Measurements from ENCODE around the gene RCE1.

The RCE1 gene

DNA sequence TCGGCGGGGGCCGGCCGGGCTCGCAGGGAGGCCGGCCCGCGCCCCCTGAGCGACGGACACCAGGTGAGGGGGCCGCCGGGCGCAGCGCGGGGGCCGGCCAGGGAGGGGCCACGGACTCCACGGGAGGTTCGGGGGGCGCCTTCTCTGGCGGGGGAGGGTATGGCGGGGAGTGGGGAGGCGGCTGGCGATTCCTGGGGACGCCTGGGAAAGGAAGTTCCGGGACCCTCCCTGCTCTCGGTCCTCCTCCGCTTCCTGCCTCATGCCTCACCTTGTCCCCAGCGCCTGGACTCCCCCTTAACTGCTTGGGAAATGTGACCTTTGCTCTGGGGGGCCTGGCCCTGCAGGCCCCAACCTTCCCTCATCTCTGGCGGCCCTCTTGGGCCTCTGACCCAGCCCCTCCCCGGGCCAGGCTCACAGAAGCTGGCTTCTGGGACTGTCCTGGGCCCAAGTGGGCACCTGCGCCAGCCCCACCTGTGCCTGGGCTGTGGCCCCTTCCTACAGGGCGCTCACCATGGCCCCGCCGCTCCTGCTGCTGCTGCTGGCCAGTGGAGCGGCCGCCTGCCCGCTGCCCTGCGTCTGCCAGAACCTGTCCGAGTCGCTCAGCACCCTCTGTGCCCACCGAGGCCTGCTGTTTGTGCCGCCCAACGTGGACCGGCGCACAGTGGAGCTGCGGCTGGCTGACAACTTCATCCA, 14.1 kb downstream of the RCE1 start:
- no peak for DNase-seq

- DNase-seq: no peak
Observed at GRCh38 chr11:66857927-66858185, 14.6 kb downstream of the RCE1 start.

DNA sequence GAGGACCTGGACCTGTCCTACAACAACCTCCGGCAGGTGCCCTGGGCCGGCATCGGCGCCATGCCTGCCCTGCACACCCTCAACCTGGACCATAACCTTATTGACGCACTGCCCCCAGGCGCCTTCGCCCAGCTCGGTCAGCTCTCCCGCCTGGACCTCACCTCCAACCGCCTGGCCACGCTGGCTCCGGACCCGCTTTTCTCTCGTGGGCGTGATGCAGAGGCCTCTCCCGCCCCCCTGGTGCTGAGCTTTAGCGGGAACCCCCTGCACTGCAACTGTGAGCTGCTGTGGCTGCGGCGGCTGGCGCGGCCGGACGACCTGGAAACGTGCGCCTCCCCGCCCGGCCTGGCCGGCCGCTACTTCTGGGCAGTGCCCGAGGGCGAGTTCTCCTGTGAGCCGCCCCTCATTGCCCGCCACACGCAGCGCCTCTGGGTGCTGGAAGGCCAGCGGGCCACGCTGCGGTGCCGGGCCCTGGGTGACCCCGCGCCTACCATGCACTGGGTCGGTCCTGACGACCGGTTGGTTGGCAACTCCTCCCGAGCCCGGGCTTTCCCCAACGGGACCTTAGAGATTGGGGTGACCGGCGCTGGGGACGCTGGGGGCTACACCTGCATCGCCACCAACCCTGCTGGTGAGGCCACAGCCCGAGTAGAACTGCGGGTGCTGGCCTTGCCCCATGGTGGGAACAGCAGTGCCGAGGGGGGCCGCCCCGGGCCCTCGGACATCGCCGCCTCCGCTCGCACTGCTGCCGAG, 15.1 kb downstream of the RCE1 start:
- DNase-seq: no peak

DNA sequence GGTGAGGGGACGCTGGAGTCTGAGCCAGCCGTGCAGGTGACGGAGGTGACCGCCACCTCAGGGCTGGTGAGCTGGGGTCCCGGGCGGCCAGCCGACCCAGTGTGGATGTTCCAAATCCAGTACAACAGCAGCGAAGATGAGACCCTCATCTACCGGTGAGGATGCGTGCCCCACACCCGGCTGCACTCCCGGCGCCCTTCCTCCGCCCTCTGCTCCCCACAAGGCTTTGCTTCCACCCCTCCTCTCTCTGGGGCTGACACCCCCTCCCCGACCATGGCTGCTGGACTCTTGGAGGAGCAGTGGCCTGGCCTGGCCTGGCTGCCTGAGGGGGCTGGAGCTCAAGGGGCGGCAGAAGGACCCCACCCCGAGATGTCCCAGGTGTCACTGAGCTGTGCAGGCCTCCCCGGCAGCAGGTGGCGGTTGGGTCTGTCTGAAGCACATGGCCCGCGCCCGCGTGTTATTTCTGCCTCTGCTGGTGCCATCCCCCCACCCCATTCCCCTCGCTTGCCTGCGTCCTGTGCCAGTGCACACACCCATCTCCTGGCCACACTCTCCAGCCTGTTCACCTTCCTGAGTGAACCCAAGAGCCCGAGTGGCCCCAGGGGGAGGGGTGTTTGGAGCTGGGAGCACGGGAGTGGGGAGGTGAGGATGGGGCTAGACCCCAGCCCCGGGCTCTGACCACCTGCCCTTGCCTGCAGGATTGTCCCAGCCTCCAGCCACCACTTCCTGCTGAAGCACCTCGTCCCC, 15.9 kb downstream of the RCE1 start:
- DNase-seq: no peak

GRCh38 chr11:66859686-66860448, 16.6 kb downstream of the RCE1 start:
- no peak for DNase-seq

GRCh38 chr11:66860449-66860831, 17.2 kb downstream of the RCE1 start:
- no peak for DNase-seq

- DNase-seq: no peak
Observed at GRCh38 chr11:66861038-66861773, 18.0 kb downstream of the RCE1 start.

DNA sequence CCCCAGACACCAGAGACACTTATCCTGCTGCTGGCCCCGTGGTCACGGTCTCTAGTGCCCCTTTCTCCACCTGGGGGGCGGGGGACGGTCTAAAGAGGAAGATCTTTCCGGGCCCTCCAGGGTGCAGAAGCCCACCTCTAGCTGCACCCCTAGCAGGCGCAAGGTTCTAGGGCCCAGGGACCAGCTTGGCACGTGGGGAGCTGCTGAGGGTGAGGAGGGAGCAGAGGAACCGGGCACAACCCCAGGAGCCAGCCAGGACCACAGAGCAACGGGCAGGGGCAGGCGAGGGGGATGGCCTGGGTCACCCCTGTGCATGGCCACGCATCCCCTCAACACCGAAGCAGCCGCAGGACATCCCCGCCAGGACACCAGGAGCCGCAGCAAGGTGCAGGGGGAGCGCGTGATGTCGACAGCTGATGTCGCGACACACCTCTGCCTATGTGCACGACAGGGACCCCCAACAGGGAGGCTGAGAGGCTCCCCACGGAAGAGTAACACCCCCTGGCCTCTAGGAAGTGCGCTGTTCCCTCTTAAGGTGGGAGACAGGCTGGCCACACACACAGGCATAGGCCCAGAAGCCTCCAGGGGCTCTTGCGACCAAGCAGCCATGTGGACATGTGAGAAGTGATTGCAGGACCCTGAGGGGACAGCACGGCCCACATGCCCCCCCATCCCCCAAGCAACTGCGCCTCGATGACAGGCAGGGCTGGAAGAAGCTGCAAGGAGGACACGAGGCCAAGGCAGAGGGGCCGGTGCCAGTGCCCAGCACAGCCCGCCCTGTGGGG, 18.7 kb downstream of the RCE1 start:
- no peak for DNase-seq

DNA sequence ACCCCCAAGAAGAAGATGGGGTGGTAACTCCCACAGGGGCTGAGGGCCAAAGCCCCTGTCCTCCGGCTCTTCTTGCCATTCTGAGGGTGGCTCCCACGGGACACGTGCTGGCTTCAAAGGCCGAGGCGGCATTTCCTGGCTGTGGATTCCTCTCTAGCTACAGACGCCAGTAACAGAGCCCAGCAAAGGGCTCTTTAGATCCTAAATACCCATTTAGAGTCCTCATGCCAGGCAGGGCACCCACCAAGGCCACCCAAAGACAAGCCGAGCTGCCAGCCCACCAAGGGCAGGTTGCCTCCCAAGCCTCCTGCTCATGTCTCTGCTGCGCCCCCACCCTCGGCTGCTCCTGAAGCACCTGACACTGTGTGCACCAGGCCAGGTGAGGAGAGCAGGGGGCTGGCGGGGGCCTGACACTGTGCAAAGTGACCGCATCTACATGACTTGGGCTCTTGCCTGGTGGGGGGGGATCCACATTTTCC, 19.4 kb downstream of the RCE1 start:
- no peak for DNase-seq

DNA sequence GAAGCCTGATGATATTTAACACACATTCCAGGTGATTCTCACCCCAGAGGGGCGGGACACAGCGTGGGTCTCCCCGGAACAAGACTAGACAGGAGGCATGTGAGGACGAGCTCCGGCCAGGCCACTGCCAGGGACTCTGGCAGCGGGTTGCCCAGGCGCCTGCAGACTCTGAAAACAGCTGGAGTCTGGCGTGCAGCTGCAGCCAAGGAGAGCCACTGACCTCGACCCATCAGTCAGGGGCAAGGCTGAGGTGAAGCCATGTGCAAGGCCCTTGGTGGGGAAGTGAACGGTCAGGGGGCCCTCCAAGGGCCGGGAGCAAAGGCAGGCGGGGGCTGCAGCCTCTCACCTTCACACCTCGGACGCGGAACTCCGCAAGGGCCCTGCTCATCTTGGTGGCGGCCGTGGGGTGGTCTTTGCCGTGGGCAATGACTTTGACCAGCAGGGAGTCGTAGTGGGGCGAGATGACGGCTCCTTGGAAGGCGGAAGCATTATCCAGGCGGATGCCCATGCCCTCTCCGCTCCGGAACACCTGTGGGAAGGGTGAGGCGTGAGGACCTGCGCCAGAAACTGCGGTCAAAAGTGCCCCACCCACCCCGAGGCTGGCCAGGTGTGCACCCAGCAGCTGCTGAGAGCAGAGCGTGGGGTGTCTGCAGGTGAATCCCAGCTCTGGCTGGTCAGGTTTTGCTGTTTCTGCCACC, 20.3 kb downstream of the RCE1 start:
- no peak for DNase-seq

DNA sequence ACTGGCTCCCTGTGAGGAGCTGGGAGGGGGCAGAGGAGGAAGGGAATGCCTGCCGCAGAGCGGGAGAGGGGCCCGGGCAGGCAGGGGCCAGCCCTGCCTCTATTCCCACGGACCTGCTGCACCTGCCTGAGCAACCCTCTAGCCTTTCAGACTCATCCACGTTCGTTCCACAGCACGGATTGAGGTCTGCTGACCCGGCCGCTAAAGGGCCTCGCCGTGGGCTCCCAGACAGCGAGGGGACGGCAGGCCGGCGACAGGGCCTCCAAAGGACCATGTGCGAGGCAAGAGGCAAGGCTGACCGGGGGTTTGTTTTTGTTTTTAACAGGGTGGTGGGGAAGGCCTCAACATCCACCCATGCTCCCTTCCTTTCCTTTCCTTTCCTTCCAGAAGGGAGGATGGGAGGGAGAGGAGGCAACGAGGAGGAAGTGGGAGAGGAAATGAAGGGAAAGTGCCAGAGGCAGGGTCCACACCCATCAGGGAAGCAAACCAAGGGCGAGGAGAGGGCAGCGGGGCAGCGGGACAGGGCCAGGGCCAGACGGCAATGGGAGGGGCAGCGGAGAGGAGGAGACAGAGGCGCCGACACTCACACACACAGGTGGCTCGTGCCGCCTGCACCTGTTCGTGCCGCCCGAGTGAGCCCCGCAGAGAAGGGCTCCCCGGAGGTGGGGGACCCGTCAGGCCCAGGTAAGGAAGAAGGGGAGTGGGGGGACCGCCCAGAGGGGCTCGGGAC, 21.1 kb downstream of the RCE1 start:
- DNase-seq: no peak

DNA sequence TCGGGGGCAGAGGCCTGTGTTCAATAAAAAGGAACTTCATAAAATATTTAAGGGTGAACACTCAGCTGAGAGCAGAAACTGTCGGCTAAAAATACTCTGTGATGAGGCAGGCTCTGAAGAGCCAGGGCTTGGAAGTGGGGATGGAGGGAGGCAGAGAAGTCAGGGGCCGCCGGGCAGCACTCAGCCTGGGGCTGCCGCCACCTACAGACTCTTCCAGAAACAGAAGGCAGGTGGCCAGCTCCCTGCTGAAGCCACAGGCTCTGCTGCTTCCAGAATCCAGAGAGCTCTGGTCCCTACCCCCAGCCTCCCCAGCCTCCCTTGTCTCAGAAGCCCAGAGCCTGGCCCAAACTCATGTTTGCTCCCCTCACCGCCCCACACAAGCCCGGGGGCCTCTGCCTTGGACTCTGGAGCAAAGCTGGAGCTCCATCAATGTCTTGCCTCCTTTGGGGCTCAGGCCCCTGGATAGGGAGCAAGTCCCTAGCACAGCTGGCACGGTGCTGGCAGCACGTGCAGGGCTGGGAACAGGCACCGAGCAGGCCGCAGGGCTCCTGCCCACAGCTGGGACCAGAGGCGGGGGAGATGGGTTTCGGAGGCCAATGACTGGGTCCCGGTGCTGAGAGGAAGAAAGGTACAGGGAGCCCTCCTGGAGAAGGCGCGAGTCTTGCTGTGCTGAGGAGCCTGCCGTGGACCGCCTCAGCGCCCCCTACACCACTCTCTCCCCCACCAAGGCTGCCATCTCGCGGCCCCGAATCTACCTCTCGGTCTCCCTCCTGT, 21.9 kb downstream of the RCE1 start:
- no peak for DNase-seq

DNA sequence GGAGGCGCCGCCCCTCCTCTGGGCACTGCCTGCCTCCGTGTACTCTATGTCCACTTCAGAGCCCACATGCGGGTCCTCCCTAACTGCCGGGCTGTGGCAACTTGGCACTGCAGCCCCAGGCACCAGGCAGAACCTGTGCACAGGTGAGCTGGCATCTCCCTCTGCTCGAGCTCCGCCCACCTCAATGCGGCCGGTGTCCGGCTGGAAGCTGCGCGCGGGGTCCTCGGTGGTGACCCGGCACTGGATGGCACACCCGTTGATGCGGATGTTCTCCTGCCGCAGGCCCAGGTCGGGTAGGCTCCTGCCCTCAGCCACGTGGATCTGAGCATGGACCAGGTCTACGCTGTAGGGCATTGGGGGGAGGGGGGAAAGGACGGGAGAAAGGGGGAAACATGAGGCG, 22.8 kb downstream of the RCE1 start:
- no peak for DNase-seq

DNA sequence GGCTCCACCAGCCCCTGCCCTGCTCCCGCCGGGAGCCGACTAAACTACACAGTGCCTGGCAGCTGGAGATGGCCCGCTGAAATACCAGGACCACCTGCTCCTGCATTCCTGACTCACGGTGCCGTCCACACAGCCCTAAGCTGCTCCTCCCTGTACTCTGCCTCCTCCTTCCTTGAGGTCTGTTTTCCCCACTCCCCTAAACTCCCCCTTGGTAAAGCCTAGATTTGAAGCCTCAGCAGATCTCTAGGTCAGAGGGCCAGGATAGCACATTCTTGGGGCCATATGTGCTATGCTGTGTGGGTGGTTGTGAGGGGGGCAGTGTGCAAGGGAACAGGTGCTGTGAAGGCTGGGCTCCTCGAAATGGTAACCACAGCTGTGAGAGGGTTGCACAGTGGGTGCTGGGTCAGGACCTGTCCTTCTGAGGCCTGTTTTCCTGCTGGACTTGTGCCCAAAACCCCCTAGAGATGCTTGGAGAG, 23.3 kb downstream of the RCE1 start:
- DNase-seq: no peak

GRCh38 chr11:66867425-66868040, 24.3 kb downstream of the RCE1 start:
- no peak for DNase-seq

GRCh38 chr11:66868082-66868725, 25.0 kb downstream of the RCE1 start:
- DNase-seq: no peak

GRCh38 chr11:66868726-66869566, 25.7 kb downstream of the RCE1 start:
- peak; percentile 65 for DNase-seq

DNA sequence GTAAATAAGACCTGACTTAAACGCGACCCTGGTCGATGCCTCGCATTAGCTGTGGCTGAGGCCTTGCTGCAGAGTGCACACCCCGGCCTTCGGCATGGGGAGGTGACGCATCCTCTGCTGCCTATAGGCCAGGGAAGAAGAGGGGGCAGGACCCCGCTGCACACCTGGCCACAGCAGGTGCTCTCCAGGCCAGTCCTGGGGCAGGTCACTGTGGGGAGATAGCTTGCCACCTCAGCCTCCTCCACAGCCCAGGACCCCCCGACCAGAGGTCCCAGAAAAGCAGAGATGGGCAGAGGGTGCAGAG, 26.3 kb downstream of the RCE1 start:
- no peak for DNase-seq

All from T-helper 9 cell (primary cell).